Small intestine (tissue), 7 donors: ENCODE measurements around the gene ALLC. TPM values are rescaled to one million over a fixed set of nuclear protein-coding genes. Genes with fewer than 3 reads are reported as not detected.

ENCODE experiments used
- DNase-seq, 2 donors: peaks; one replicate each; pipeline versions ENCODE4 v3.0.0 to v3.0.0-alpha.2; 2013
- FAIRE-seq: peaks from 2 replicates; lab custom pipeline; 2012; peaks lifted over from hg19 to GRCh38; lab: Jason Lieb, UNC
- H3K27ac ChIP-seq, 3 donors: one replicate each; pipeline ENCODE4 v1.5.1; 2013; ENCODE audit warnings: low read length in 2 of 3, mild to moderate bottlenecking in 2 of 3, control low read depth in 1 of 3, inconsistent platforms in 1 of 3, low read depth in 1 of 3, moderate library complexity in 1 of 3
- H3K27me3 ChIP-seq, 3 donors: one replicate each; pipeline ENCODE4 v1.6.1; 2013; ENCODE audit warnings: low read length in 3 of 3, inconsistent platforms in 1 of 3; ENCODE audit not compliant: control insufficient read depth in 3 of 3, insufficient read depth in 3 of 3
- H3K36me3 ChIP-seq, 3 donors: one replicate each; pipeline ENCODE4 v1.6.1; 2013; ENCODE audit warnings: low read length in 3 of 3, inconsistent platforms in 1 of 3, low read depth in 1 of 3, mild to moderate bottlenecking in 1 of 3, moderate library complexity in 1 of 3; ENCODE audit not compliant: control insufficient read depth in 3 of 3, insufficient read depth in 2 of 3
- H3K4me1 ChIP-seq, 3 donors: one replicate each; pipeline ENCODE4 v1.6.1; 2013; ENCODE audit warnings: low read length in 2 of 3, inconsistent platforms in 1 of 3, low read depth in 1 of 3, mild to moderate bottlenecking in 1 of 3, moderate library complexity in 1 of 3; ENCODE audit not compliant: control insufficient read depth in 3 of 3, insufficient read depth in 2 of 3
- H3K4me3 ChIP-seq, 3 donors: one replicate each; pipeline ENCODE4 v1.5.1; 2013; ENCODE audit warnings: low read length in 3 of 3, control low read depth in 1 of 3, inconsistent platforms in 1 of 3, low read depth in 1 of 3, mild to moderate bottlenecking in 1 of 3, moderate library complexity in 1 of 3
- H3K9me3 ChIP-seq, 2 donors: one replicate each; pipeline ENCODE4 v1.6.1; 2013; ENCODE audit warnings: low read depth in 1 of 2, low read length in 1 of 2; ENCODE audit not compliant: control insufficient read depth in 2 of 2, insufficient read depth in 1 of 2
- WGBS, 3 donors: extraction: QIAGEN DNeasy Blood & Tissue Kit; methylation state at CpG; one replicate each; pipeline ENCODE4 v1.1.7; 2013; 5-methylcytosine and 5-hydroxymethylcytosine counted together
- polyA plus RNA-seq, 4 donors: library from polyadenylated mRNA; stranded (reverse) in 3 of 4; unstranded in 1 of 4; fragments of 200-250 nt in 3 of 4; fragments of 120-200 nt in 1 of 4; gene quantifications; one replicate each; pipeline versions ENCODE4 v1.2.1 to v1.2.3, GENCODE V29; 2013
- donor health status: healthy with polysubstance abuse.
- donor health status: control.
- donor health status: control.
- donor health status: Bipolar disorder and iron deficiency.
- donor health status: healthy.

Gene ALLC
- polyA plus RNA-seq, 4 donors, result 0.07 TPM; not detected in 3

DNA sequence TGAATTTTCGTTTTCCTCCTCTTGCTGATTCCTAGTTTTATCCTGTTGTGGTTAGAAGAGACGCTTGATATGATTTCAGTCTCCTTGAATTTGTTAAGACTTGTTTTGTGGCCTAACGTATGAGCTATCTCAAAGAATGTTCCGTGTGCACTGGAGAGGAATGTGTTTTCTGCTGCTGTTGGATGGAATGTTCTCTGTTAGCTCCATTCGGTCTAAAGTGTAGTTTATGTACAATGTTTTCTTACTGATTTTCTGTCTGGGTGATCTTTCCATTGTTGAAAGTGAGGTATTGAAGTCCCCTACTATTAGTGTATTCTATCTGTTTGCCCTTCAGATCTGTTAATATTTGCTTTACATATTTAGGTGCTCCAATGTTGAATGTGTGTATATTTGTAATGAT lies 37.2 kb upstream of the ALLC start:
- Histone ChIP-seq H3K27me3 (no peaks in the 10 kb centered on the region), H3K27ac (no peak overlapping the region), H3K9me3 (no peaks in the 10 kb centered on the region), H3K4me1 (no peaks in the 10 kb centered on the region), H3K4me3 (no peak overlapping the region), H3K36me3 (no peaks in the 10 kb centered on the region)
- no peak for FAIRE-seq
- DNase-seq, result no peak
- WGBS, 3 donors, result 77 to 80% (median 78%) methylated on average over 5 of the region's 5 CpGs

DNA sequence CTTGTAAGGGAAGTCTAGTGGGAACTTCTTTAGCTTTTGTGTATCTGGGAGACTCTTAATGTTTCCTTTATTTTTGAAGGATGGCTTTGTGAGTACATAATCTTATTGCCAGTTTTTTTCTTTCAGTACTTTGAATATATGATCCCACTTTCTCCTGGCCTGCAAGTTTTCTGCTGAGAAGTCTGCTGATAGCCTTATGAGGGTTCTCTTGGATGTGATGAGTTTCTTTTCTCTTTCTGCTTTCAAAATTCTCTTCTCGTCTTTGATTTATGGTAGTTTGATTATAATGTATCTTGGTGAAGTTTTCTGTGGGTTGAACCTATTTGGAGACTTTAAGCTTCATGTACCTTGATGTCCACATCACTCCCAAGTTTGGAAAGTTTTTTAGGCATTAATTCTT lies 35.0 kb upstream of the ALLC start:
- no peaks in the 10 kb centered on the region for H3K27me3 ChIP-seq
- no peak overlapping the region for H3K4me3 ChIP-seq
- no peaks in the 10 kb centered on the region for H3K36me3 ChIP-seq
- FAIRE-seq (no peak), DNase-seq (no peak)
- no peaks in the 10 kb centered on the region for H3K4me1 ChIP-seq
- WGBS, 3 donors, result 82 to 100% (median 88%) methylated on average over 1 of the region's 1 CpG
- H3K9me3 ChIP-seq, result no peaks in the 10 kb centered on the region
- H3K27ac ChIP-seq, result no peak overlapping the region

DNA sequence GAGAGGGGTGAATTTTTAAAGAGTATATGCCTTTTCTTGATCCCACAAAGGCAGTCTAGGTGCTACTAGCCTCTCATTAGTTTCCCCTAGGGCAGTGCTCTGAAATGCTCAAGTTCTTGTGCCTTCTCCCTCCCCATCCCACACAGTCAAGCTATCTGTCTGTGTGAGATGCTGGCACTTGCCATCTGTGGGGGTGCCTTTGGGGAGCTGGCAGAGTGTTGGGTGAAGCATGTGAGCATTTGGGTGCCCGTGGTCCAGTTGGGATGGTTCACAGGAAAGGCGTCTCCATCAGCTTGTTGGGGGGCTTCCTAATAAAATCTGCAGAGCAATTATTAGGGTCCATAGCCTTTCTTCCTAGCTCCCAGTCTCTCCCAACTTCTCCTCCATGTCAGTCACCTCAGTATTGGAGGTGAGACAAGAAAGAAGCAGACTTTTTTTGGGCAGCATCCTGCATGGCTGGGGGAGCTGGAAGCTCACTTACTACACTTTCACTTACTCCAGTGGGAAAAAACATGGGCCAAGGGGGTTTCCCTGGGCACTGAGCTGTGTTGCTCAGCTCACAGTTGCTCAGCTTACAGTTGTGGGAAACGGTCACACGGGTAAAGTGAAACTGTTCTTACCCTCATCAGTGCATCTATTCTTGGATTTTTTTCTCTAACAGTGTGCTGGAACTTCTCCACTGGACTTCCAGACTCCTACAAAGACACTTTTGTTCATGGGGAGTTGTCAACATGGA lies 33.8 kb upstream of the ALLC start:
- no peaks in the 10 kb centered on the region for H3K4me1 ChIP-seq
- H3K36me3 ChIP-seq, result no peaks in the 10 kb centered on the region
- FAIRE-seq, result no peak
- 72 to 85% (median 83%) methylated on average over 4 of the region's 4 CpGs for WGBS, 3 donors
- H3K27ac ChIP-seq, result no peak overlapping the region
- no peak for DNase-seq
- no peak overlapping the region for H3K4me3 ChIP-seq
- no peaks in the 10 kb centered on the region for H3K27me3 ChIP-seq
- no peaks in the 10 kb centered on the region for H3K9me3 ChIP-seq

GRCh38 chr2:3625186-3625585 lies 32.8 kb upstream of the ALLC start:
- Histone ChIP-seq H3K9me3 (no peaks in the 10 kb centered on the region), H3K4me1 (no peaks in the 10 kb centered on the region), H3K36me3 (no peaks in the 10 kb centered on the region), H3K4me3 (no peak overlapping the region), H3K27me3 (no peaks in the 10 kb centered on the region), H3K27ac (no peak overlapping the region)
- FAIRE-seq (no peak), DNase-seq (no peak)
- 91 to 97% (median 97%) methylated on average over 8 of the region's 8 CpGs for WGBS, 3 donors

GRCh38 chr2:3626118-3626811 lies 31.7 kb upstream of the ALLC start:
- Histone ChIP-seq H3K4me3 (no peak overlapping the region), H3K36me3 (no peaks in the 10 kb centered on the region), H3K27ac (peak overlapping the region in 2 of 3 donors; percentile 36 to 72), H3K4me1 (no peaks in the 10 kb centered on the region), H3K9me3 (no peaks in the 10 kb centered on the region), H3K27me3 (no peaks in the 10 kb centered on the region)
- FAIRE-seq (no peak), DNase-seq (peak in 1 of 2 donors; percentile 26)
- 61 to 87% (median 80%) methylated on average over 12 of the region's 12 CpGs for WGBS, 3 donors

DNA sequence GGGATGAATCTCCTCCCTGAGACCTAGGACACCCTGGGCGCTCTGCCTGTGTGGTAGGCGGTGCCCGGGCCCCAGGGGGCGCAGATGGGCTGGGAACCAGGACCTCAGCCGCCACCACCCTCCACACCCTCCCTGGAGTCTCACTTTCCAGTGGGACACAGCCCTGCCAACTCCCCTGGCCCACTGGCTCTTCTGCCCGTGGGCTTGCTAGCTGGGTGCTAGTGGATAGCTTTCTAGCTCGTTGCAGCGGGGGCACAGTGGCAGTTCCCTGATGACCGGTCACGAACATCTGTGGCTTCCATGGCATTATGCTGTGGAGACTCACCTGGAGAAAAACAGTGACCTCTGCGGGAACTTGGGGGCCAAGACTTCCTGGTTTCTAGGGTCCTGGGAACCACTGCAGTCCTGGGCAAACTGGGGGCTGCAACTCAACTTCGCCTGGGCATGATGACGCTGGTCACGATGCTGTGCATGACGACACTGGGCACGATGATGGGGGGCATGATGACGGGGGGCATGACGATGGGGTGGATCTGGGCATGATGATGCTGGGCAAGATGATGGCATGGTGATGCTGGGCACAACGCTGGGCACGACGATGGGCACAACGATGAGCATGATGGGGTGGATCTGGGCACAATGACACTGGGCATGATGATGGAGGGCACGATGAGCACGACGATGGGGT lies 31.0 kb upstream of the ALLC start:
- 82 to 91% (median 89%) methylated on average over 25 of the region's 25 CpGs for WGBS, 3 donors
- no peaks in the 10 kb centered on the region for H3K9me3 ChIP-seq
- no peaks in the 10 kb centered on the region for H3K27me3 ChIP-seq
- no peak overlapping the region for H3K4me3 ChIP-seq
- H3K4me1 ChIP-seq, result no peaks in the 10 kb centered on the region
- peak overlapping the region in 2 of 3 donors; percentile 33 to 60 for H3K27ac ChIP-seq
- no peaks in the 10 kb centered on the region for H3K36me3 ChIP-seq
- FAIRE-seq (no peak), DNase-seq (no peak)

DNA sequence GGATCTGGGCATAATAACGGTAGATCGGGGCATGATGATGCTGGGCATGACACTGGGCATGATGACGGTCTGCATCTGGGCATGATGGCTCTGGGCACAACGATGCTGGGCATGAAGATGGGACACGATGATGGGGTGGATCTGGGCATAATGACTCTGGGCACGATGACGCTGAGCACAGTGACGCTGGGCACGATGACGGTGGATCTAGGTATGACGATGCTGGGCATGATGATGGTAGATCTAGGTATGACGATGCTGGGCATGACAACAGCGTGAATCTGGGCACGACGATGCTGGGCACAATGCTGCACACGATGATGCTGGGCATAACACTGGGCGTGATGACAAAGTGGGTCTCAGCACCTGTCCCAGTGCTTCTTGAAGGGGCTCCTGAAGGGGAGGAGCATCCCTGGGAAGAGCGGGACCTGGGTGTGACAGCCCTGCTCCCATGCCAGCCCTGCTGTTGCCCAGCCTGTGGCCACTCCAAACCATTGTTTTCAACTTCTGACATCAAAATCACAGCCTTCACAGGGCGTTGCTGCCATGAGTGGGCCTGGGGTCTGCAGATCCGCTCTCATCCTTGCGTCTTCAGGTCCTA lies 30.4 kb upstream of the ALLC start:
- FAIRE-seq (no peak), DNase-seq (no peak)
- H3K27ac ChIP-seq, result no peak overlapping the region
- H3K4me3 ChIP-seq, result no peak overlapping the region
- no peaks in the 10 kb centered on the region for H3K27me3 ChIP-seq
- H3K9me3 ChIP-seq, result no peaks in the 10 kb centered on the region
- WGBS, 3 donors, result 89 to 96% (median 92%) methylated on average over 21 of the region's 21 CpGs
- no peaks in the 10 kb centered on the region for H3K4me1 ChIP-seq
- no peaks in the 10 kb centered on the region for H3K36me3 ChIP-seq

GRCh38 chr2:3628241-3628679 lies 29.7 kb upstream of the ALLC start:
- H3K9me3 ChIP-seq, result no peaks in the 10 kb centered on the region
- no peak overlapping the region for H3K4me3 ChIP-seq
- H3K4me1 ChIP-seq, result no peaks in the 10 kb centered on the region
- H3K27ac ChIP-seq, result no peak overlapping the region
- H3K27me3 ChIP-seq, result no peaks in the 10 kb centered on the region
- DNase-seq, result no peak
- no peaks in the 10 kb centered on the region for H3K36me3 ChIP-seq
- 80 to 87% (median 83%) methylated on average over 10 of the region's 10 CpGs for WGBS, 3 donors
- FAIRE-seq, result no peak
